H1 (cell line): ENCODE measurements around the gene STRIP2. TPM values are rescaled to one million over a fixed set of nuclear protein-coding genes. Genes with fewer than 3 reads are reported as not detected.

ENCODE experiments used
- ASH2L ChIP-seq: fragments of 200-600, 300-600 bp; sonication (generic); IDR thresholded peaks from one replicate; pipeline ENCODE4 v1.7.1; 2017; ENCODE audit warnings: low read length
- CEBPB ChIP-seq: IDR thresholded peaks from 2 replicates; pipeline ENCODE4 v1.6.1; 2012; ENCODE audit warnings: low read depth, low read length
- CHD2 ChIP-seq: IDR thresholded peaks from 2 replicates; pipeline ENCODE4 v1.6.1; 2012; ENCODE audit warnings: low read length, improper control_type of control experiment
- CHD7 ChIP-seq: fragments of 300-600 bp; sonication (generic); IDR thresholded peaks from 2 replicates; pipeline ENCODE4 v1.7.1; 2012; ENCODE audit warnings: low read length, moderate library complexity, mild to moderate bottlenecking, inconsistent platforms; ENCODE audit not compliant: insufficient replicate concordance
- CREB1 ChIP-seq: IDR thresholded peaks from 2 replicates; pipeline ENCODE4 v1.6.1; 2012; ENCODE audit warnings: inconsistent platforms
- EP300 ChIP-seq, 2 experiments: IDR thresholded peaks; 1 replicate in 1 of 2; 2 replicates in 1 of 2; pipeline ENCODE4 v1.6.1; 2011 to 2012; ENCODE audit warnings: low read depth in 2 of 2, low read length in 2 of 2, mild to moderate bottlenecking in 2 of 2, borderline replicate concordance in 1 of 2, inconsistent platforms in 1 of 2, moderate library complexity in 1 of 2
- EZH2 ChIP-seq: fragments of 200-600 bp; sonication (generic); IDR thresholded peaks from 2 replicates; pipeline ENCODE4 v1.7.1; 2012; ENCODE audit warnings: low read depth, mild to moderate bottlenecking, moderate library complexity, low read length, inconsistent platforms; ENCODE audit not compliant: severe bottlenecking
- JUN ChIP-seq: IDR thresholded peaks from 2 replicates; pipeline ENCODE4 v1.6.1; 2011; ENCODE audit warnings: low read depth, mild to moderate bottlenecking, improper control_type of control experiment, low read length
- MAFK ChIP-seq: IDR thresholded peaks from 2 replicates; pipeline ENCODE4 v1.6.1; 2012; ENCODE audit warnings: low read depth, mild to moderate bottlenecking, improper control_type of control experiment, low read length
- SP2 ChIP-seq: IDR thresholded peaks from 2 replicates; pipeline ENCODE4 v1.6.1; 2012; ENCODE audit warnings: mild to moderate bottlenecking, low read length, inconsistent platforms
- ZNF274 ChIP-seq: IDR thresholded peaks from 2 replicates; pipeline ENCODE4 v1.7.0; 2012; ENCODE audit warnings: low read length, borderline replicate concordance; ENCODE audit errors: extremely low read depth
- polyA plus RNA-seq, 7 experiments: library from polyadenylated mRNA; depleted of rRNA in 3 of 7; stranded (reverse) in 5 of 7; unstranded in 2 of 7; fragments of >200 nt in 5 of 7; fragments of 200-250 nt in 2 of 7; gene quantifications; 1 replicate in 5 of 7; 2 replicates in 1 of 7; 4 replicates in 1 of 7; pipeline versions ENCODE4 v1.2.1 to v1.2.3, GENCODE V29; 2011 to 2013; ENCODE audit warnings: missing spikeins in 2 of 7, mixed read lengths in 2 of 7
- total RNA-seq: library from RNA; stranded (reverse); fragmentation: NEBNext Ultra II Directional; extraction: Animal tissue kit (Norgen Biotek cat#: 25700); gene quantifications from 2 replicates; pipeline ENCODE4 v1.2.1, GENCODE V29; 2021
- TF ChIP-seq, protein P1 (sequence below): IDR thresholded peaks from 2 replicates; pipeline ENCODE4 v1.6.1; 2011; ENCODE audit warnings: low read length, improper control_type of control experiment

Gene STRIP2
- total and polyA plus RNA-seq, 2 of the 8 experiments (the other 6 are each of a cell fraction or from before 2014, with no cell fraction given), result 5.3 to 8.2 TPM

- TF ChIP-seq CHD7 (no peak), ASH2L (no peak), MAFK (no peak), EZH2 (no peak), CREB1 (no peak), JUN (no peak), EP300 (IDR thresholded peaks at IDR 0.05; ENCODE audit: borderline replicate concordance in 1 of 2, low read depth in 2 of 2, low read length in 2 of 2) (no peak), SP2 (no peak), CHD2 (no peak), ZNF274 (no peak), CEBPB (no peak)
- TF ChIP-seq, protein P1, sequence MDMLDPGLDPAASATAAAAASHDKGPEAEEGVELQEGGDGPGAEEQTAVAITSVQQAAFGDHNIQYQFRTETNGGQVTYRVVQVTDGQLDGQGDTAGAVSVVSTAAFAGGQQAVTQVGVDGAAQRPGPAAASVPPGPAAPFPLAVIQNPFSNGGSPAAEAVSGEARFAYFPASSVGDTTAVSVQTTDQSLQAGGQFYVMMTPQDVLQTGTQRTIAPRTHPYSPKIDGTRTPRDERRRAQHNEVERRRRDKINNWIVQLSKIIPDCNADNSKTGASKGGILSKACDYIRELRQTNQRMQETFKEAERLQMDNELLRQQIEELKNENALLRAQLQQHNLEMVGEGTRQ, result no peak
Observed at GRCh38 chr7:129523924-129524323, 89.7 kb downstream of the STRIP2 start (continued).
